Tibial artery (tissue), 4 donors: ENCODE data around the gene GRIN2D.

ENCODE experiments used
- DNase-seq, 2 donors: peaks; one replicate each; pipeline ENCODE4 v3.0.0-alpha.2; 2019
- H3K27ac ChIP-seq, 2 donors: fragments of 200-600 bp; sonication (generic) in 1 of 2; 1 replicate in 1 of 2; 2 replicates in 1 of 2; pipeline ENCODE4 v1.5.1; 2018 to 2019; ENCODE audit warnings: mild to moderate bottlenecking in 1 of 2
- H3K27me3 ChIP-seq, 2 donors: fragments of 200-600 bp; sonication (generic) in 1 of 2; one replicate each; pipeline versions ENCODE4 v1.5.1 to v1.6.0; 2016 to 2019
- H3K36me3 ChIP-seq, 3 donors: fragments of 200-600 bp; sonication (generic) in 2 of 3; one replicate each; pipeline ENCODE4 v1.5.1; 2016 to 2019; ENCODE audit warnings: mild to moderate bottlenecking in 2 of 3
- H3K4me1 ChIP-seq, 4 donors: fragments of 200-600 bp; sonication (generic) in 2 of 4; 1 replicate in 3 of 4; 2 replicates in 1 of 4; pipeline ENCODE4 v1.5.1; 2016 to 2019
- H3K4me3 ChIP-seq, 2 donors: fragments of 200-600 bp; sonication (generic) in 1 of 2; 1 replicate in 1 of 2; 2 replicates in 1 of 2; pipeline ENCODE4 v1.5.1; 2018 to 2019; ENCODE audit warnings: mild to moderate bottlenecking in 2 of 2
- H3K9me3 ChIP-seq, 3 donors: fragments of 200-600 bp; sonication (generic) in 1 of 3; one replicate each; pipeline ENCODE4 v1.5.1; 2016 to 2019
- intact Hi-C: fragments of 100-400 bp; cut with DNase I; formaldehyde crosslinking; loops from one replicate; pipeline ENCODE4 v1.15.0; 2023; ENCODE audit warnings: low total_unique reads
- TF ChIP-seq, protein P1 (sequence below), 2 experiments: fragments of 200-600 bp in 1 of 2; fragments of 450-650 bp in 1 of 2; IDR thresholded peaks; one replicate each; pipeline ENCODE4 v1.5.1; 2017 to 2019; ENCODE audit warnings: antibody characterized with exemption in 2 of 2, mild to moderate bottlenecking in 1 of 2, moderate library complexity in 1 of 2

GRIN2D gene

DNA sequence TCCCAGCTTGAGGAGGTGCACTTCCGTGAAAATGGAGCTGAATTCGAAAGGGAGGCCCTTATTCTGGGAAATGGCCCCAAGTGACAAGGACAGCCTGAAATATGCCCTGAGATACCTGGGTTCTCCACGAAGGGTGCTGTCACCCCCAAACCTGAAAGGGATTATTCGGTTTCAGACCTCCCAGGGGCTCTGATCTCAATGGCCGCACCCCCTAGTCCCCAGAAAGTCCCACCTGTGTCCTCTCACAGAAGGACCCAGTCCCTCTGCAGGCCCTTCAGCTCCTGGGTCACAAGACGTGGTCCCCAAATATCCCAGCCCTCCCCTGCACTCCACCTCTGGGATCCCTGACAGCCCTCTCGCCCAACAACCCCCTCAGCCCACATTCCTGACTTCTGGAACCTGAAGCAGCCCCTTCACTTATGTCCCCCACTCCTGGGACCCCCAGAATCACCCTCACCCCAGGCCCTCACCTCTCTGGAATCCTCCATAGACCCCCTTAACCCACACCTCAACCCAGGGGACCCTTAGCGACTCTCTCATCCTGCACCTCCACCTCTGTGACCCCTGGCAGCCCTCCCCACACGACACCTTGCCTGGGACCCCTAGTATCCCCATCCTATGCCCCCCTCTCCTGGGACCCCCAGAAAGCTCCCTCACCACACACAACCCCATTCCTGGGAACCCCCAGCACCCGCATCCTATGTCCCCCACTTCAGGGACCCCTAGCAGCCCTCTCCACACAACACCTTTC, 28.7 kb upstream of the GRIN2D start:
- Histone ChIP-seq H3K27ac (peak overlapping the region; percentile 28 to 30), H3K27me3 (no peaks in the 10 kb centered on the region), H3K36me3 (peaks cover 0 to 5% (median 3%) of the 10 kb centered on the region in 3 donors), H3K4me1 (peaks cover 0 to 11% (median 5%) of the 10 kb centered on the region in 4 donors), H3K9me3 (no peaks in the 10 kb centered on the region), H3K4me3 (peak overlapping the region; percentile 63 to 73)
- DNase-seq = no peak
- TF ChIP-seq, protein P1, sequence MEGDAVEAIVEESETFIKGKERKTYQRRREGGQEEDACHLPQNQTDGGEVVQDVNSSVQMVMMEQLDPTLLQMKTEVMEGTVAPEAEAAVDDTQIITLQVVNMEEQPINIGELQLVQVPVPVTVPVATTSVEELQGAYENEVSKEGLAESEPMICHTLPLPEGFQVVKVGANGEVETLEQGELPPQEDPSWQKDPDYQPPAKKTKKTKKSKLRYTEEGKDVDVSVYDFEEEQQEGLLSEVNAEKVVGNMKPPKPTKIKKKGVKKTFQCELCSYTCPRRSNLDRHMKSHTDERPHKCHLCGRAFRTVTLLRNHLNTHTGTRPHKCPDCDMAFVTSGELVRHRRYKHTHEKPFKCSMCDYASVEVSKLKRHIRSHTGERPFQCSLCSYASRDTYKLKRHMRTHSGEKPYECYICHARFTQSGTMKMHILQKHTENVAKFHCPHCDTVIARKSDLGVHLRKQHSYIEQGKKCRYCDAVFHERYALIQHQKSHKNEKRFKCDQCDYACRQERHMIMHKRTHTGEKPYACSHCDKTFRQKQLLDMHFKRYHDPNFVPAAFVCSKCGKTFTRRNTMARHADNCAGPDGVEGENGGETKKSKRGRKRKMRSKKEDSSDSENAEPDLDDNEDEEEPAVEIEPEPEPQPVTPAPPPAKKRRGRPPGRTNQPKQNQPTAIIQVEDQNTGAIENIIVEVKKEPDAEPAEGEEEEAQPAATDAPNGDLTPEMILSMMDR (IDR thresholded peaks at IDR 0.05) = no peak
- intact Hi-C loops = no loop called here

DNA sequence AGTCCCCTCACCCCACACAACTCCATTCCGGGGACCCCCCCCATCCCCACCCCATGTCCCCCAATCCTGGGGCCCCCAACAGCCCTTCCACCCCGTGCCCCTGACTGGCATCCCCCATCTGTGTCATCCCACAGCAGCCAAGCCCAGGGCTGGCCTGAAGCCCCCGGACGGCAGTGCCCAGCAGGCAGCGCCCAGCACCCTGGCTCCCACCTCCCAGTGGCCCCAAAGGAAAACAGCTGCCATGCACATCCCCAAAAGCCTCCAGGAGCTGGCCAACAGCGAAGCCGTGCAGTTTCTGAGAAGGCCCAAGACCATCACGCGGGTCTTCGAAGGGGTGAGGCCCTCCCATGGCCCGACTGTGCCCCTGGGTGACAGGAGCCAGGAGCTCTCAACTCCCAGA, 27.9 kb upstream of the GRIN2D start:
- Histone ChIP-seq H3K4me3 (no peak overlapping the region), H3K36me3 (no peaks in the 10 kb centered on the region), H3K4me1 (peaks cover 0 to 11% (median 5%) of the 10 kb centered on the region in 4 donors), H3K27me3 (no peaks in the 10 kb centered on the region), H3K27ac (no peak overlapping the region), H3K9me3 (no peaks in the 10 kb centered on the region)
- DNase-seq = no peak
- TF ChIP-seq, protein P1 (IDR thresholded peaks at IDR 0.05) = no peak
- intact Hi-C loops = no loop called here

DNA sequence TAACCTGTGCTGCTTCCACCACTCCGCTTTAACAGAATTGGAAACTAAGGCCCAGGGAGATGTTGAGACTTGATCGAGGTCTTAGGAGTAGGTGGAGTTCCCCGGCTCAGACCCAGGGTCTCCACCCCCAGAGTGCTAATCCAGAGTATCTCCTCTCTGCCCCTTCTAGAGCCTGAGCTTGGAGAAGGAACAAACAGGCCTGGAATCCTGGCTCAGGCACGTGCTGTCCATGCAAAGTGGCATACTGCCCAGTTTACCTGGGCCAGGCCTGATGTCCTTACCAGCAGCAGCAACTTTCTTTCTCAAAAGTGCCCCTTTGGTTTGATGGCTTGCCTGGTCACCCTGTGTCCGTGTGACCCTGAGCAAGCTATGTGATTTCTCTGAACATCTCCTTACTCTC, 25.6 kb upstream of the GRIN2D start:
- no peak for DNase-seq
- H3K9me3 ChIP-seq = no peaks in the 10 kb centered on the region
- H3K27ac ChIP-seq = no peak overlapping the region
- peaks cover 0 to 11% (median 5%) of the 10 kb centered on the region in 4 donors for H3K4me1 ChIP-seq
- H3K36me3 ChIP-seq = no peaks in the 10 kb centered on the region
- TF ChIP-seq, protein P1 (IDR thresholded peaks at IDR 0.05) = no peak
- H3K27me3 ChIP-seq = no peaks in the 10 kb centered on the region
- intact Hi-C loops = no loop called here
- H3K4me3 ChIP-seq = no peak overlapping the region

DNA sequence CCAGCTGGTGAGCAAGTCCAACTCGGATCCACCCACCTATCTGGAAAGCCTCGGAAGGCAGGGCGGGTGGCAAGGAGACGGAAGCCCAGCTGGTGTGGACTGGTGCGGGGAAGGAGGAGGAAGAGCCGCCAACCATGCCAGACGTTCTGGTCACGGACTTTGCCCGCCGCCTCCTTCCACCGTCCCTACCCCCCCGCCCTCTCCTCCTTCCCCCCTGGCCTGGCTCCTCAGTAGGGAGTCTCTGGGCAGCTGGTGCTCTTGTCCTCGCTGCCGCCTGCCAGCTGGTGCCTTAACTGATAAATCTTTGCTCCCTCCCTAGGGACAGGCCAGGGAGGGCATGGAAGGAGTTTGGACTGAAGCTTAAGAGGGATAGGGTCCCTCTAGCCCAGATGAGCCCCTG, 24.5 kb upstream of the GRIN2D start:
- Histone ChIP-seq H3K4me3 (no peak overlapping the region), H3K27me3 (peaks cover 0 to 2% of the 10 kb centered on the region in 2 donors)

DNA sequence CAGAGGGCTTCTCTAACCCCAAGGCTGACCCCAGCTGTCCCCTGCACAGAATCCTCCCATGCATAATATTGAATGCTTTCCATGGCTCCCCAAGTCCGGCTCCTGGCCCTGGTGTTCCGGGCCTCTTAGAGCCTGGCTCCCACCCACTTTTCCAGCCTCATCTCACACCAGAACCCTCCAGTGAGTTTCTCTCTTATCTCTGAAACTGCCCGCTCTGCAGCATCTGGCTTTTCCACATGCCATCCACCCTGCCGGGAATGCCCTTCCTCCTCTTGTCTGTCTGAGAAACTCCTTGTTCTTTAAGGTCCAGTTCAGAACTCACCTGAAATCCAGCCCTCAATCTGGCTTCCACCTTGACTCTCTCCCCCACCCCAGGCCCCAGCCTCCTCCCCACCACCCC, 22.5 kb upstream of the GRIN2D start:
- no peaks in the 10 kb centered on the region for H3K4me1 ChIP-seq
- no peak overlapping the region for H3K4me3 ChIP-seq
- no peak overlapping the region for H3K27ac ChIP-seq
- H3K27me3 ChIP-seq = peaks cover 0 to 7% of the 10 kb centered on the region in 2 donors
- intact Hi-C loops = no loop called here
- H3K36me3 ChIP-seq = no peaks in the 10 kb centered on the region
- H3K9me3 ChIP-seq = no peaks in the 10 kb centered on the region
- no peak for DNase-seq
- TF ChIP-seq, protein P1 (IDR thresholded peaks at IDR 0.05) = no peak

More for the DNA sequence above, 24.5 kb upstream of the GRIN2D start:
- peaks cover 0 to 6% (median 5%) of the 10 kb centered on the region in 4 donors for H3K4me1 ChIP-seq
- TF ChIP-seq, protein P1 (IDR thresholded peaks at IDR 0.05) = no peak
- H3K36me3 ChIP-seq = no peaks in the 10 kb centered on the region
- intact Hi-C loops = no loop called here
- no peak overlapping the region for H3K27ac ChIP-seq
- no peak for DNase-seq
- no peaks in the 10 kb centered on the region for H3K9me3 ChIP-seq
